ENCODE results near the gene RAP1GAP2. TPM values are rescaled to one million over a fixed set of nuclear protein-coding genes. Genes with fewer than 3 reads are reported as not detected.

RAP1GAP2 gene
- total RNA-seq, 1 donor from 2014 or later: 30.4 TPM

DNA sequence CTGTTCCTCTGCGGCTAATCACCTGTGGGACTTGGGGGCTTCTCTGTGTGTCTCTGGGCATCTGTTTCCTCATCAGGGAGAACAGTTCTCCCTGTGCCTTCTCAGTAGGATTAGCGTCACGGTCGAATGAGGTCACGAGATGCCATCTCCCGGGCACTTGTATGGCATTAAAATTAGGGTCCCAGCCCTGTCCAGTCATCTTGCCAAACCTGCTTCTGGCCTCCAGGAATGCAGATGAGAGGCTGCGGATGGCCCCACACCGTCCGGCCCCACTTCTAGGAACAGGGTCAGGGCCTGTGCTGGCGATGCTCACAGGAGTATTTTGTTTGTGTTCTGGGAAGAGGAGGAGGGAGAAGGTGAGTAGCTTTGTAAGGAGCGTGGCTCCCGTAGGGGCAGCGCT, 208.7 kb downstream of the RAP1GAP2 start:
- no peak overlapping the region for H3K4me3 ChIP-seq (ENCODE audit: low read depth, low read length)
- no peak for TF ChIP-seq CTCF (conservative IDR thresholded peaks at IDR 0.05; ENCODE audit: low read depth, low read length)
- DNase-seq (ENCODE audit: low read depth): no peak

GRCh38 chr17:3005696-3006095, 209.5 kb downstream of the RAP1GAP2 start:
- no peak overlapping the region for H3K4me3 ChIP-seq (ENCODE audit: low read depth, low read length)
- TF ChIP-seq CTCF (conservative IDR thresholded peaks at IDR 0.05; ENCODE audit: low read depth, low read length): no peak
- no peak for DNase-seq (ENCODE audit: low read depth)

GRCh38 chr17:3006801-3007200, 210.6 kb downstream of the RAP1GAP2 start:
- DNase-seq (ENCODE audit: low read depth): no peak
- no peak for TF ChIP-seq CTCF (conservative IDR thresholded peaks at IDR 0.05; ENCODE audit: low read depth, low read length)
- no peak overlapping the region for H3K4me3 ChIP-seq (ENCODE audit: low read depth, low read length)

DNA sequence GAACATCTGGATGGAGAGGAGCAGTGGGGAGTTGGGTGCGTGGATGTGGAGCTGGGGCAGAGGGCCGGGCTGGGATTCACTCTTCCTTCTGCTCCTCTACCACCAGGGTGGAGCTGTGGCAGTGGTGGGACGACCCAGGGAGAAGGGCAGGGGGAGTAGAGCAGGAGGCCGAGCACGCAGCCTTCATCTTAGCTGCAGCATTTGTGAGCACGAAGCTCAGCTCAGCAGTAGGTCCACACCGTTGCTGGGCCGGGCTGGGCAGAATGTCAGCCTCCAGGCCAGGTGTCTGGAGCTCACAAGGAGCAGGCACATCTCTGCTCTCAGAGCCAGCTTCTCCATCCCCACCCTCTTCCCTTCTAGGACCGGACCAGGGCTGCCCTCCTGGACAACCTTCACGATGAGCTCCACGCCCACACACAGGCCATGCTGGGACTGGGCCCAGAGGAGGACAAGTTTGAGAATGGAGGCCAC, 211.4 kb downstream of the RAP1GAP2 start:
- TF ChIP-seq CTCF (conservative IDR thresholded peaks at IDR 0.05; ENCODE audit: low read depth, low read length): no peak
- H3K4me3 ChIP-seq (ENCODE audit: low read depth, low read length): no peak overlapping the region

DNA sequence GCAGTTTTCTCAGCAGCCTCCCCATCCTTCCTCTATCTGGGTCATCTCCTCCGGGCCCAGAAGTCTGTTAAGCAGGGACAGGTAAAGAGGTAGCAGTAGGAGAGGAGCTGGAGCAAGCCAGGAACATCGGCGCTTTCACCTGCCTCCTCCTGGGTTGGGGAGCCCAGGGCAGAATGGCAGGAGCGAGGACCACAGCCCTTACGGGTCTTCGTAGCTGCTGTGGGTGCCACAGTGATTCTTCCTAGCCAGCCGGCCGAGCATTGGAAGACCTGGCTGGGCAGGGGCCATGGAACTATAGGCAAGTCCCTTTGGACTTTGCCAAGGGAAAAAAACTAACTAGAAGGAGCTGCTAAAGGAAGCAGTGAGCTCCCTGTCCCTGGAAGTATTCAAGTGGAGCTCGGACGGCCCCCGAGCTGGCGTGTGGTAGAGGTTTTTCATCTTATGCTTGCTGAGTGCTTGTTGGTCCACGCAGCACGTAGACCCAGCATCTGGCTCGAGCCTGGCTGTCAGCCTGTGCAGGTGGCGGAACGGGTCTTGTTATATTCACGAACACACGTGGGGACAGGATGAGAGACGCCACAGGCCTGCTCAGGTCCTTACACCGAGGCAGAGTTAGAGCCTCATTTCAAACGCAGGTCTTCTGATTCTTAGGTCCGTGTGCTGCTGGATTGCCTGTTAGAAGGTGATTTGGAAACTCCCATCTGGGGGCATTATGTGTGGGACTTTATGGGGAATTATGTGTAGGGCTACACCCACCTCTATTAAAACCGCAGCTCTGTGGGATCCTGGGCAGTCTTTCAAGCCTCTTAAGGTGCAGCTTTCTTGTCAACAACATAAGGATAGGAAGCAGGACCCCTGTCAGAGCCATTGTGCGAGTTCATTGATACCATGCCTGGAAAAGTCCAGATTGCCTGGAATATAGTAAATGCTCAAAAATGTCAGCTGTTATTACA, 212.4 kb downstream of the RAP1GAP2 start:
- DNase-seq (ENCODE audit: low read depth): no peak
- TF ChIP-seq CTCF (conservative IDR thresholded peaks at IDR 0.05; ENCODE audit: low read depth, low read length): no peak
- H3K4me3 ChIP-seq (ENCODE audit: low read depth, low read length): no peak overlapping the region

More for the DNA sequence above, 211.4 kb downstream of the RAP1GAP2 start:
- DNase-seq (ENCODE audit: low read depth): no peak

GRCh38 chr17:3009411-3009920, 213.2 kb downstream of the RAP1GAP2 start:
- TF ChIP-seq CTCF (conservative IDR thresholded peaks at IDR 0.05; ENCODE audit: low read depth, low read length): no peak
- DNase-seq (ENCODE audit: low read depth): no peak
- no peak overlapping the region for H3K4me3 ChIP-seq (ENCODE audit: low read depth, low read length)
